ENCODE data around the gene TLN1.

TLN1 gene

DNA sequence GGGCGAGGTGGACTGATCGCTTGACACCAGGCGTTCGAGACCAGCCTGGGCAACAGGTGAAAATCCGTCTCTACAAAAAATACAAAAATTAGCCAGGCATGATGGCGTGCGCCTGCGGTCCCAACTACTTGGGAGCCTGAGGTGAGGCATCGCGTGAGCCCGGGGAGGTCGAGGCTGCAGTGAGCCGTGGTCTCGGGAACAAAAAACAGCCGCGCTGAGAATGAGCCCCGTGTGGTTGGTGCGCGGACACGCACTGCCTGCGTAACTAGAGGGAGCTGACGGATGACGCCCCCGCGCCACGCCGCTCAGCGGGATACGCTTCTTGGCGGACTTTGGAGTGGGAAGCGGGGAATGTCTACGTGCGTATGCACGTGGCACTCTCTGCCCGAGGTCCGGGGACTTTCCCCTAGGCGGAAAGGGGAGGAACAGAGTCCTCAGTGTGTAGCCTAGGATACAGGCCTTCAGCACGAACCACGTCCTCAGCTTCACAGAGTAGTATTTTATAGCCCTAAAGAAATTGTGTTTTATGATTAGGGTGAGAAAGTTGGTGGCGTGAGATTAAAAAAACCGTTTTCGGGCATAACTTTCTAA is 74.4 kb downstream of the TLN1 start, which contains the start of gene RMRP:
TSS of gene RMRP (minus strand) at position 474 of the 591 bp plus-strand sequence.
- peak; percentile 98 for DNase-seq
- in situ Hi-C loops (cut with MboI; ENCODE audit: low pct_unique_long_range_greater_than_20kb, low sequenced_read_pairs): no loop called here

DNA sequence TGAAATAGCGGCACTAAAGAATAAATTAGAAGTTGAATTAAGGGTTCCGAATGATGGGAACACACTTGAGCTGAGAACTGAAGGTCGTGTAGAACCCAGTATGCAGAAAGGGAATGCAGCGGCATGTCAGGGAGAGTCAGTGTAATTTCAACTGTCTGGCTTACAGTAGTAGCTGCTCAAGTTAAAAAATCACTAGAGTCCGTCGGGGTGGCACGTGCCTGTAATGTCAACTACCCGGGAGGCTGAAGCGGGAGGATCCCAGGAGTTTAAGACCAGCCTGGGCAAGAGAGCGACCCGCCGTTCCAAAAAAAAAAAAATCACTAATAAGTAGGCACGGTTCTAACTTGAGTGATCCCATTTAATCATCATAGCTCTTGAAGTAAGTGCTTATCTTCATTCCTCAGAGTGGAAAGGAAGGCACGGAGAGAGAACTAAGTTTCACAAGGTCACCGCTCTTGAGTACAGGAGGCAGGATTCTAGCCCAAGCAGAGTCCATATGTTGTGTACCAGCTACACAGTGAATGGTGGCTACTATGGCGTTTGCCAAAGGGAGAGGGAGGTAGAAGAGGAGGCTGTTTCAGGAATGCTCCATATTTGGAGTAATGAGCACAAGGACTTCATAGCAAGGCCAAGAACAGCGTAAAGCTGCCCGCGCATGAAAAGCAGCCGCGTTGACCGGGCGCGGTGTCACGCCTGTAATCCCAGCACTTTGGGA is 75.0 kb downstream of the TLN1 start:
- DNase-seq: no peak
- in situ Hi-C loops (cut with MboI; ENCODE audit: low pct_unique_long_range_greater_than_20kb, low sequenced_read_pairs): no loop called here

DNA sequence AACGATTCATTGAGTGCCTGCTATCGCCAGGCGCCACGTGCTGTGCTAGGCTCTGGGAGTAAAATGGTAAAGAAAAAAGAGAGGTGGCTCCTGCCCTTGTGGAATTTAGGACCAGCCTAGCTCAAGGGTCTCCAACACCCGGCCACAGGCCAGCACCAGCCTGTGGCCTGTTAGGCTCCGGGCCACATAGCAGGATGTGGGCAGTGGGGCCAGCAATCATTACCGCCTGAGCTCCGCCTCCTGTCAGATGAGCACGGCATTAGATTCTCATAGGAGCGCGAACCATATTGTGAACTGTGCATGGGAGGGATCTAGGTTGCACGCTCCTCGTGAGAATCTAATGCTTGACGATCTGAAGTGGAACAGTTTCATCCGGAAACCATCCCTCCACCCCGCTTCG is 75.6 kb downstream of the TLN1 start:
- DNase-seq: no peak
- in situ Hi-C loops (cut with MboI; ENCODE audit: low pct_unique_long_range_greater_than_20kb, low sequenced_read_pairs): no loop called here

DNA sequence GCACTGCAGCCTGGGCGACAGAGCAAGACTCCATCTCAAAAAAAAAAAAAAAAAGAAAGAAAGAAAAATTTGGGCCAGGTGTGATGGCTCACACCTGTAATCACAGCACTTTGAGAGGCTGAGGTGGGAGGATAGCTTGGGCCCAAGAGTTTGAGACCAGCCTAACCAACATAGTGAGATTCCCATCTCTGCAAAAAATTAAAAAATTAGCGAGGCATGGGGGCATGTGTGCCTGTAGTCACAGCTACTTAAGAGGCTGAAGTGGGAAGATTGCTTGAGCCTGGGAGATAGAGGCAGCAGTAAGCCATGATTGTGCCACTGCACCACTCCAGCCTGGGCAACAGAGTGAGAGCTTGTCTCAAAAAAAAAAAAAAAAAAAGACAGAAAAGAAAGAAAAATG is 78.4 kb downstream of the TLN1 start:
- in situ Hi-C loops (cut with MboI; ENCODE audit: low pct_unique_long_range_greater_than_20kb, low sequenced_read_pairs): no loop called here
- DNase-seq: no peak

DNA sequence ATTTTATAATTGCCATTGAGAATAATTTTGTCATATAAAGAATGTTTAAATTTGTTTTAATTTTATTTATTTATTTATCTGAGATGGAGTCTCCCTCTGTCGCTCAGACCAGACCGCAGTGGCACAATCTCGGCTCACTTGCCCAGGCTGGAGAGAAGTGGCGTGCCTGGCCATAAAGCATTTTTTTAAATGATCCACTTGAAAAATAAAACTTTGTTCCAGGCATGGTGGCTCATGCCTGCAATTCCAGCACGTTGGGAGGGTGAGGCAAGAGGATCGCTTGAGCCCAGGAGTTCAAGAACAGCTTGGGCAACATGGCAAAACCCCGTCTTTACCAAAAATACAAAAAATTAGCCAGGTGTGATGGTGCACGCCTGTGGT is 79.2 kb downstream of the TLN1 start:
- in situ Hi-C loops (cut with MboI; ENCODE audit: low pct_unique_long_range_greater_than_20kb, low sequenced_read_pairs): no loop called here

DNA sequence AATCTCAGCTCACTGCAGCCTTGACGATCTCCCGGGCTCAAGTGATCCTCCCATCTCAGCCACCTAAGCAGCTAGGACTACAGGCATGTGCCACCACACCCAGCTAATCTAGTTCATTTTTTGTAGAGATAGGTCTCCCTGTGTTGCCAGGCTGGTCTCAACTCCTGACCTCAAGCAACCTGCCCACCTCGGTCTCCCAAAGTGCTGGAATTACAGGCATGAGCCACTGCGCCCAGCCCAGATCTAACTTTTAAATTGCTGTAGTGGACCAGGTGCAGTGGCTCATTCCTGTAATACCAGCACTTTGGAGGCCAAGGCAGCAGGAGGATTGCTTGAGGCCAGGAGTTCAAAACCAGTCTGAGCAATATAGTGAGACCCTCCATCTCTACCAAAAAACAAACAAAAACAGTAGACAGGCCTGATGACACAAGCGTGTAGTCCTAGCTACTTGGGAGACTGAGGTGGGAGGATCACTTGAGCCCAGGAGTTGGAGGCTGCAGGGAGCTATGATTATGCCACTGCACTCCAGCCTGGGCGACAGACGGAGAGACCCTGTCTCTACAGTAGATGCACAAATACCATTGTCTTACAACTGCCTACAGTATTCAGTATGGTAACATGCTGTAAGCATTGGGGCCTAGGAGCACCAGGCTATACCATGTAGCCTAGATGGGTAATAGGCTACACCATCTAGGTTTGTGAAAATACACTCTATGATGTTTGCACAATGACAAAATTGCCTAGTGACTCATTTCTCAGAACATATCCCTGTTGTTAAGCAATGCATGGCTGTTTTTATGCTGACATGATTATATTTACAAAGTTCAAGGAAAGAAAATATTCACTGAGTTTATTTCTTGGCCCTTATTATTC is 79.8 kb downstream of the TLN1 start:
- in situ Hi-C loops (cut with MboI; ENCODE audit: low pct_unique_long_range_greater_than_20kb, low sequenced_read_pairs): no loop called here

More for the DNA sequence above, 79.2 kb downstream of the TLN1 start:
- DNase-seq: no peak

DNA sequence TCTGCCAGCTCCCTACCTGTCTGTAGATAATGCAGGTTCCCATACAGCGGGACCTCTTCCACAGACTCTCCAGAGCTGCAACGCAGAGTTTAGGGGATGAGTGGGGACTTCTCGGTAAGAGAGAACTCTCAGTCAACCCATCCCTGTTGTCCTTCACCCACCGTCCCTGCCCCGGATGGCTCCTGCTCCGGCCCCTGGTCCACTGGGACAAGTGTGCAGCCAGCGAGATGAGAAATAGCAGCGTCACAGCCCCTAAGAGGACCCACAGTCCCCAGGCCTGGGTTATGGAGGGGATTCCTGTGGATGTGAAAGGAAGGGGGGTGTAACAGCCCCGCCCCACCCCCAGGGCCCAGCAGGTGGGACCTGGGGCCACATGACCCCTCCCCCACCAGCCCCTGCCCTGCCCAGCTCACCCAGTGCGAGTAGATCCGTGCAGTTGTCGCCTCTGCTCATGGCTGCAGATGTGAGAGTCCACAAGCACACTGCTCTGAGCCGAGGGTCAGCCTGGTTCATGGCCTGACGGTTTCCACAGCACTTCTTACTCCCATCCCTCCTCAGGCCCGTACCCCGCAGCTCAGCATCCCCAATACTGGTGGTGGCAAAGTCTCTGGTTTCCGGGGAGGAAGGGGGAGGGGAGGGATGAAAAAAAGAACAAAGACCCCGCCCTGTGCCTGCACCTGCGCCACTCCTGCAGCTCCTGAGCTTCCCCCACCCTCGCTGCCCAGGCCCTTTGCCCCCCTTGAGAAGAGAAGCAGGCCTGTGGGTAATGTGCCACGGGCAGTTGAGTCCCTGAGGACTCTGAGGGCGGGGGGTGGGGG is 81.4 kb downstream of the TLN1 start, which contains the start of gene SIT1:
TSS of gene SIT1 (minus strand) at position 591 of the 818 bp plus-strand sequence. CDS start at position 513, 78 bp downstream.
- no peak for DNase-seq
- in situ Hi-C loops (cut with MboI; ENCODE audit: low pct_unique_long_range_greater_than_20kb, low sequenced_read_pairs): no loop called here

More for the DNA sequence above, 79.8 kb downstream of the TLN1 start:
- DNase-seq: no peak

DNA sequence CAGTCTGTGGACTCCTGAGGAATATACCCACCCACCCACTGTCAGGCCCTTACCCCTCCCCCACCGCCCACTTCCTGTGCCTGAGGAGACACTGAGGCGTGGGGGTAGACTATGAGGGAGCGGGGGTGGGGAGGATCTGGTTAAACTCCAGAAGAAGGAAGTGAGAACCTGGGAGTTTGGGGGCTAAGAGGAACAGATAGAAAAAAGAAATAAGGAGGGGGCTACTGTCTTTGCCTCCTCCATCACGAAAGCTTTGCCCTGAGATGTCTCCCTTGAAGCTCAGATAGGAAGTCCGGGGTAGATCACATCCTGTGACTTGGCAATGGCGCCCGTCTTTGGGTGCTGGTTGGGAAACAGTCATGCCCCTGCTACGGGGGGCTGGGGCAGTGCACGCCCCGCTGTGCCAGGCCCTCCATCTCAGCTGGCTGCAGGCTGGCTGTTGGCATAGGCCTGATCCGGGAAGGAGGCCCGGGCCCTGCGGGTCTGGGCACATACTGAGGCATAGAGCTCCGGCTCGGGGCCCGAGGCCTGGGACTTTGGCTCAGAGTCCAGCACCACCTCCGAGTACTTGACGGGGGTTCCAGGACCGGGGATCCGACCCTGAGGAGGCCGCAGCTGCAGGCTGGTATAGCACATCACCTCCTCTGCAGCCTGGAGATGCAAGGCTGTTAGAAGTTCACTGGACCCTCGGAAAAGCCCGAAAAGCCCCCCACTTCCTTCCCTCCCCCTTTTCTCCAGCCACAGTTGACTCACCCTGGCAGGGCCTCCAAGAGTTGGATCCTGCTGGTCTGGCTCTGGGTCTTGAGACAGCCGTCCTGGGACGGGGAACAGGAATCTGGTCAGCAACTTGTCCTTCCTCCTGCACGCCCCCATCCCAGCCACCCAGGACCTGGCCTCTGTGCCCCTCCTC is 82.3 kb downstream of the TLN1 start:
- DNase-seq: peak; percentile 77
- in situ Hi-C loops (cut with MboI; ENCODE audit: low pct_unique_long_range_greater_than_20kb, low sequenced_read_pairs): no loop called here
